NCI-H2107 (cell line): ENCODE measurements around the gene TNFAIP1.
A peak's percentile ranks its signal among the peaks of the same experiment; 100 is the strongest.

Experiments
- DNase-seq: peaks from one replicate; lab custom pipeline; 2025; lab: John Stamatoyannopoulos, UW

The TNFAIP1 gene

DNA sequence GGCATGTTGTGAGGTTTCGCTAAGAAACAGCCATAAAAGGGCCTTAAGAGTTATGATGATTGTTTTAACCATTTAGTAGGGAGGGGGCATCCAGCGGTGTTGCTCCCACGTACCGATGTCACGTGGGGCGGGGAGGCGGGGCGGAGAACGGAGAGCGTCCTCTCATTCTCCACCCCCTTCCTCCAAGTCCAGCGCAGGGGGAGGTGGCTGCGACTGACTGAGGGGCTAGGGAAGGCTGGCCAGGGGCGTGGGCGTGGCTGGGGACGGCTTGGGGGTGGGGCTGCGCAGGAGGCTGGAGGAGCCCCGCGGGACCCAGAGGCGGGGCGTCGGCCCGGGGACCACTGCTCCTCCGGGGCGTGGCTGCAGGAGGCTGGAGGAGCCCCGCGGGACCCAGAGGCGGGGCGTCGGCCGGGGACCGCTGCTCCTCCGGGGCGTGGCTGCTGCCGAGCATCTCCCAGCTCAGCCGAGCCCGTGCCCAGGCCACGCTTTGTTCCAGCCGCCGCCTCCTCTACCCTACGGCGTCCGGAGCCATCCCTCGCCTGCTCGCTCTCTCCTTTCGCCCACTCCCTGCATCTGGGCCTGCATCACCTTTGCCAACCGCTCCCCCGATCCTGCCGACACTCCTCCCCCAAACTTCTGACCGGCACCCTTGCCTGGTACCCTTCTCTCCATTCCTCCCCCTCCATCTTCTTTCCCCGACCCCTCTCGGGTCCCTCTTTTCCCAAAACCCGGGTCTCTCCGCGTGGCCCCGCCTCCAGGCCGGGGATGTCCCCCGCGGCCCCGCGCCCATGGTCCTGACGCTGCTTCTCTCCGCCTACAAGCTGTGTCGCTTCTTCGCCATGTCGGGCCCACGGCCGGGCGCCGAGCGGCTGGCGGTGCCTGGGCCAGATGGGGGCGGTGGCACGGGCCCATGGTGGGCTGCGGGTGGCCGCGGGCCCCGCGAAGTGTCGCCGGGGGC, 36.0 kb downstream of the TNFAIP1 start, which contains the start of gene SARM1:
Gene SARM1, plus strand, starts transcription at position 450 of the 958 bp plus-strand sequence. Its CDS starts 339 bp downstream, at position 789.
- peak; percentile 48 for DNase-seq

DNA sequence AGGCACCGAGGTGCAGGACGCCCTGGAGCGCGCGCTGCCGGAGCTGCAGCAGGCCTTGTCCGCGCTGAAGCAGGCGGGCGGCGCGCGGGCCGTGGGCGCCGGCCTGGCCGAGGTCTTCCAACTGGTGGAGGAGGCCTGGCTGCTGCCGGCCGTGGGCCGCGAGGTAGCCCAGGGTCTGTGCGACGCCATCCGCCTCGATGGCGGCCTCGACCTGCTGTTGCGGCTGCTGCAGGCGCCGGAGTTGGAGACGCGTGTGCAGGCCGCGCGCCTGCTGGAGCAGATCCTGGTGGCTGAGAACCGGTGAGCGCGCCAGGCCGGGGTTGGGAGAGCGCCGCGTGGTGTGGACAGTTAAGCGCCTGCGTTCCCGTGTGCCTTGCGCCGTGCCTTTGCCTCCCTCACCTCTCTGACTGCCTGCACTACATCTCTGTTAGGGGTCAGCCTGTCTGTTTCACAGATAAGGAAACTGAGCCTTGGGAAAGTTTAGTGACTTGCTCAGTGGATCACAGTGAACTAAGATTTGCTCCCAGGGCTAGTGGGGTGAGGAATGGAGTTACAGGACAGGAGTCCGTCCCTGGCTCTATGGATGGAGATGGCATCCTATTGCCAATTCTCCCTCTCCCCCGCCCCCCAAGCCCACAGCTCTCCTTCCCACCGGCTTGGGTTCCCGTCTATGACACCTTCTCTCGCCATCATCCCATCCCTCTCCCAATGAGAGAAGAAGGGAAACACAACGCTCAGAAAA, 36.8 kb downstream of the TNFAIP1 start:
- peak; percentile 20 for DNase-seq

DNA sequence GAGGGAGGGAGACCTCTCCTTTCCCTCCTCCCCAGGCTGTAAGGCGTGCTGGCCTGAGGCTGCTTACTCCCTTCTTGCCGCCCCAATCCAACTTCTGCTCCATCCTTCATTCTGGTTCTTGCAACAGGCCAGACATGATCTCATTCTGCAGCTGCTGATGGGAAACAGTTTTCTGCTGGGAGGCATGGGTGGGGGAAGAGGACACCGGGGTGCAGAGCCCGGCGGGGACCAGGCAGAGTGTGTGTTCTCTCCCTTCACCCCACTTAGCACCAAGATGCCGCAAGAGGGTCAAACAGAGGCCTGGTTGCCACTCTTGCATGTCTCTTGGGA, 37.3 kb downstream of the TNFAIP1 start:
- DNase-seq: no peak

DNA sequence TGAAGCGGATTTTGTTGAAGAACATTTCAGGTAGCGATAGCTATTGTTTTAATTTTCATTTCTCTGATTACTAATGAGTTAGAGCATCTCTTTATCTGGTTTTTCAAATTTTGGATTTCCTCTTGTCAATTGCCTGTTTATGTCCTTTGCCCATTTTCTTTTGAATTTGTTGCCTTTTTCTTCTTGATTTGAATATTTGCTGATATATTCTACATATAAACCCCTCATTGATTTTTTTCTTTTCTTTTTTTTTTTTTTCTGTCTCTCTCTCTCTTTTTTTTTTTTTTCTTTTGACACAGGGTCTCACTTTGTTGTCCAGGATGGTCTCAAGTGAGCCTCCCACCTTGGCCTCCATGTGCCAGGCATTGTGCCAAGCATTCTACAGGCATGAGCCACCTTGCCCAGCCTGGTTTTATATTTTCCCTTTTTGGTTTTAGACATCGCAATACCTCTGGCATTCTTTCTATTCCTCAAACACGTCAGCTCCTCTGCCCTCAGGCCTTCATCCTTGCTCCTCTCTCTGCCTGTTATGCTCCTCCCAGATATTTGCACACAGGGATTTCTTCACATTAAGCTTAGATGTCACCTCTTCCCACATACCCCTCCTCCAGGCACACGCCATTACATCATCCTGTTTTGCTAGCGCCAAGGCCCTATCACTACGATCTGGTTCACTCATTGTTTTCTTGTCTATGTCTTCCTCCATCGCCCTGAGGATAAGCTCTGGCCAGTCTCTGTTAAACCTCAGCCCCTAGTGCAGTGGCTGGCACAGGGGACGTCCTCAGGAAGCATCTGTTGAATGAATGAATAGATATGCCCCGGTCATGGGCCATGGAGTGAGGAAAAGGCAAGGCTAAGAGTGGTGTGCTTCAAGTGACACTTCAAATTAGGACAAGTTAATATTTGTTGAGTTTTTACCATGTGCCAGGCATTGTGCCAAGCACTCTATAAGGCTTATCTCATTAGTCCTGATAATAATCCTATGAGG, 44.5 kb downstream of the TNFAIP1 start:
- DNase-seq: no peak

DNA sequence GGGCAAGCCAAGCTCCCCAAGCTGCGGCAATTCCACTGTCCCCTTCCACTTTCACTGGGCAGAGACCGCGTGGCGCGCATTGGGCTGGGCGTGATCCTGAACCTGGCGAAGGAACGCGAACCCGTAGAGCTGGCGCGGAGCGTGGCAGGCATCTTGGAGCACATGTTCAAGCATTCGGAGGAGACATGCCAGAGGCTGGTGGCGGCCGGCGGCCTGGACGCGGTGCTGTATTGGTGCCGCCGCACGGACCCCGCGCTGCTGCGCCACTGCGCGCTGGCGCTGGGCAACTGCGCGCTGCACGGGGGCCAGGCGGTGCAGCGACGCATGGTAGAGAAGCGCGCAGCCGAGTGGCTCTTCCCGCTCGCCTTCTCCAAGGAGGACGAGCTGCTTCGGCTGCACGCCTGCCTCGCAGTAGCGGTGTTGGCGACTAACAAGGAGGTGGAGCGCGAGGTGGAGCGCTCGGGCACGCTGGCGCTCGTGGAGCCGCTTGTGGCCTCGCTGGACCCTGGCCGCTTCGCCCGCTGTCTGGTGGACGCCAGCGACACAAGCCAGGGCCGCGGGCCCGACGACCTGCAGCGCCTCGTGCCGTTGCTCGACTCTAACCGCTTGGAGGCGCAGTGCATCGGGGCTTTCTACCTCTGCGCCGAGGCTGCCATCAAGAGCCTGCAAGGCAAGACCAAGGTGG, 45.7 kb downstream of the TNFAIP1 start:
- DNase-seq: no peak

DNA sequence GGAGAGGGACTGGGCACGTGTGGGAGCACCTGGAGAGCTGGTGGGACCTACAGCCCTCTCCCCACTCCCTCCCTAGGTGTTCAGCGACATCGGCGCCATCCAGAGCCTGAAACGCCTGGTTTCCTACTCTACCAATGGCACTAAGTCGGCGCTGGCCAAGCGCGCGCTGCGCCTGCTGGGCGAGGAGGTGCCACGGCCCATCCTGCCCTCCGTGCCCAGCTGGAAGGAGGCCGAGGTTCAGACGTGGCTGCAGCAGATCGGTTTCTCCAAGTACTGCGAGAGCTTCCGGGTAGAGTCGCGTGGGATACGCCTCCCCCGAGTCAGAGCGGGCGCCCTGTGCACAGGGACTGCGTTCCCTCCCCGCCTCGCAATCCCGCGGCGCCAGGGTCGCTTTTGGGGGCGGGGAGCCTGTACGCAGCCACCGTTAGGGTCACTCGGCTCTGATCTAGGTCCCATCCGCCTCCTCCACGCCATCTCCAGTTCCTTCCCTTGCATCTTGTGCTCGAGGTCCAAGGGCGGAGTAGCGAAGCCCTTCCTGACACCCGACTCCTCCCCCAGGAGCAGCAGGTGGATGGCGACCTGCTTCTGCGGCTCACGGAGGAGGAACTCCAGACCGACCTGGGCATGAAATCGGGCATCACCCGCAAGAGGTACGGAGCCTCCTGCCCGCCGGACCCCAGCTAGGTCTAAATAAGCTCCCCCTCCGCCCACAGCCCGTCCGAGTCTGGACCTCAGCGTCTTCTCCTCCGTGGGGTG, 48.9 kb downstream of the TNFAIP1 start:
- no peak for DNase-seq

DNA sequence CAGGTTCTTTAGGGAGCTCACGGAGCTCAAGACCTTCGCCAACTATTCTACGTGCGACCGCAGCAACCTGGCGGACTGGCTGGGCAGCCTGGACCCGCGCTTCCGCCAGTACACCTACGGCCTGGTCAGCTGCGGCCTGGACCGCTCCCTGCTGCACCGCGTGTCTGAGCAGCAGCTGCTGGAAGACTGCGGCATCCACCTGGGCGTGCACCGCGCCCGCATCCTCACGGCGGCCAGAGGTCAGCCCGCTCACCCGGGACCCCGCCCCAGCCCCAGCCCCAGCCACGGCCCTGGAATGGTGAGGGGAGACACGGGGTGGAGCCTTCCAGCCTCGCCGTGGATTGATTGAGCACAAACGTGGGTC, 49.5 kb downstream of the TNFAIP1 start:
- no peak for DNase-seq

DNA sequence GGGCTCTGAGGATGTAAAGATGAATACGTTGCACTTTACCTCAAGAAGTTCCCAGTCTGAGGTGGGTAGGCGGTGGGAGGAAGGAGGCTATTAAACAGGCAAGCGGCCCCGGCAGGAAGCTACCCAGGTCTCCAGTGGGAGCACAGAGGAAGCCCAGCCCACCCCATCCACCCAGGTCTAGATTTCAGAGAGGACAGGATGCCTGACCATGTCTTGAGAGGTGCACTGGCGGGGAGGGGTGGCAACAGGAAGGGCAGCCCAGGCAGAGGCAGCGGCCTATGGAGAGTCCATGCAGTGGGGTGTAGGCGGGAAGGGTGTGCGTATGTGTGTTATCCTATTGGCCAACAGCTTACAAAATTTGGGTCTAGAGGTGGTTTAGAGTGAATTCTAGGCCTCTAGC, 49.8 kb downstream of the TNFAIP1 start:
- no peak for DNase-seq

DNA sequence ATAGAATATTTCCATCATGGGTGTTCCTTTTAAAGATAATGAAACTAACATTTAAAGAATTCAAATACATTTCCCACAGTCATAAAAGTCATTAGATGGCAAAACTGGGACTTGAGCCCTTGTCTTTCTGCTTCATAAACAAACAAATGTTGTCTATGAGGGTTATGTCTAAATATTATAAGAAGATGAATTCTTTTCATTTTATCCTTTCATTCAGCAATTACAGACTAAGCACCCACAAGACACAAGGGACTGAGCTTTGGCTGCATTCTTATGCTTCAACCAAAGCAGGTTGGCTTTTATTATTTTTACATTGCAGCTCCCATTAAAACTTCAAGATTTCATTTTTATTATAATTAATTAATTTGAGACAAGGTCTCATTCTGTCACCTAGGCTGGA, 50.8 kb downstream of the TNFAIP1 start:
- no peak for DNase-seq

DNA sequence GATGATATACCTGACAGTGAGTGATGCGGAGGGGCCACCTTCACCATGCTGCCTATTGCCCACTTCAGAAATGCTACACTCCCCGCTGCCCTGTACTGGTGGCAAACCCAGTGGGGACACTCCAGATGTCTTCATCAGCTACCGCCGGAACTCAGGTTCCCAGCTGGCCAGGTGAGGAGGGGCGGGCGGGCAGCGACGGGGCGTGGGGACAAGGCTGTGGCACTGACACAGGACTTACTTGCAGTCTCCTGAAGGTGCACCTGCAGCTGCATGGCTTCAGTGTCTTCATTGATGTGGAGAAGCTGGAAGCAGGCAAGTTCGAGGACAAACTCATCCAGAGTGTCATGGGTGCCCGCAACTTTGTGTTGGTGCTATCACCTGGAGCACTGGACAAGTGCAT, 52.5 kb downstream of the TNFAIP1 start:
- no peak for DNase-seq

DNA sequence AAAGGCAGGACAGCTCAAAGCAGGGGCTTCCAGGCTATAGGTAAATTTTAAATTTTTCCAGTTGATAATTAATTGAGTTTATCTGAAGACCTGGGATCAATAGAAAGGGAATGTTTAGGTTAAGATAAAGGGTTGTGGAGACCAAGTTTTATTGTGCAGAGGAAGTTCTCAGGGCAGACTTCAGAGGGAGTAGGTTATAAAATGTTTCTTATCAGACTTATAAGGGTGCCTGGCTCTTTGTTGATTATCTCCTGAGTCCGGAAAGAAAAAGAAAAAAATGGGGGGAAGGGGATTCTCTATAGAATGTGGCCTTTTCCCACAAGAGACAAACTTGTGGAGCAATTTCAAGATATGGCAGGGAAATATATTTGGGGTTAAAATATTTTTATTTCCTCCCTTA, 54.6 kb downstream of the TNFAIP1 start:
- DNase-seq: no peak

DNA sequence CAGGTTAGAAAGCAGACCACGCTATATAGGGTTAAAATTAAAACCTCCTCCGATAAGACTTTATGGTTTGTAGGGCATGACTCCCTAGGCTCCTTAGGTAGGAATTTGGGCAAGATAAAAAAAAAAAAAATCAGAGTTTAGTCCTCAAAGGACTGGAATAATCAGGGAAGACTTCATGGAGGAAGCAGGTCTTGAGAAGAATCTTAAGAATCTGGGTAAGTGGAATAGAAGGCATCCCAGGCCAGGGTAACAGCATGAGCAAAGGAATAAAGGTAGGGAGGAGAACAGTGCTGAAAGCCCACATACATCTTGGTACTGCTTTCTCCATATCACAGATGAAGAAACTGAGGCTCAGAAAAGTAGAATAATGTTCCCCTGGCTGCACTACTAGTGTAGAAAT, 55.0 kb downstream of the TNFAIP1 start:
- no peak for DNase-seq

DNA sequence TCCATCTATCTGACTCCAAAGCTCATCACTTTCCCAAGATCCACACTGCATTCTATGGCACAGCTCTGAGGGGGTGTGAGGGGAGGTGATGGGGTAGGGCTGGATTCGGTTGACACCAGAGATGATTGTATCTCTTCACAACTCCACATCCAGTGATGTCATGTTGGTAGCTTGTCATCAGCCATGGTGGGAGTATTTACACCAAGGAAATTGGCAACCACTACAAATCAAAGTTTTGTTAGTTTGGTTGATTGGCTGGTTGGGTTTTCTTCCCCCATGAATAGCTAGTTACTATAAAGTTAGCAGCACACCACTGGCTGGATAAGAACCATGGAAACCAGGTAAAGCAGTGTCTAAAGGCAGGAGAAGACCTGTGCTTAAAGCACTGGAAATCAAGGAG, 55.4 kb downstream of the TNFAIP1 start:
- DNase-seq: no peak

DNA sequence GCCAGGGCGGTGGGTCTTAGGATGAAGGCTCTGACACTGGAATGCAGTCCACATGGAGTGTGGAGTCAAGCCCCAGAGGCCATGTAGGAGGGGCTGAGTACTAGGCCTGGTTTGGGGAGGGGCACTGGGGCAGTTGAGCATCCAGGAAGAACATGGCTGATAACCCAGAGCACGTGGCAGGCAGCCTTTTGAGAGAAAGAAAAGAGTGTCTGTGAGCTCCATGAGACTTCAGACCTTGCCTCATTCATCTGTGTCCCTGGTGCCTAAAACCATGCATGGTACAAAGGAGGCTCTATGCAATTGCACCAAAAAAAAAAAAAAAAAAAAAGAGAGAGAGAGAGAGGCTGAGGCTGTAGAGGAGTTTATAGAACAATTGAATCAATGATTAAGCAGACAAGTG, 55.8 kb downstream of the TNFAIP1 start:
- no peak for DNase-seq

DNA sequence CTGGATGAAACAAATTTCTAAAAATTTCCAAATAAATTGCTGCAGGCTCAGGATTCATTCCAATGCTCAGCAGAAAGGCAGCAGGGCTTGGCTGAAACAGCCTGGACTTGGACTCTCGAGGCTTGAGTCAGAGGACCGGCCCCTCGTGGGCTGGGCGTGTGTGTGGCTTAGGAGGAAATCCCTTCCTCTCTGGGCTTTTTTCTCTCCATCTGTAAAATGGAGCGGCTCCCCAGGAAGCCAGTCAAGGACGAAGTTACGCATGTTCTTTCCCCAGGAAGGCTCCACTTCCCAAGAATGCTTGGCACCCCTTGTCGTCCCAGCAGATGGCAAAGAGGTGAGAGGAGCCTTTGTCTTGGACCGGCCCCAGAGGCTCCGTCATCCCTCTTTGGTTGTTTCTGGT, 56.9 kb downstream of the TNFAIP1 start:
- no peak for DNase-seq

DNA sequence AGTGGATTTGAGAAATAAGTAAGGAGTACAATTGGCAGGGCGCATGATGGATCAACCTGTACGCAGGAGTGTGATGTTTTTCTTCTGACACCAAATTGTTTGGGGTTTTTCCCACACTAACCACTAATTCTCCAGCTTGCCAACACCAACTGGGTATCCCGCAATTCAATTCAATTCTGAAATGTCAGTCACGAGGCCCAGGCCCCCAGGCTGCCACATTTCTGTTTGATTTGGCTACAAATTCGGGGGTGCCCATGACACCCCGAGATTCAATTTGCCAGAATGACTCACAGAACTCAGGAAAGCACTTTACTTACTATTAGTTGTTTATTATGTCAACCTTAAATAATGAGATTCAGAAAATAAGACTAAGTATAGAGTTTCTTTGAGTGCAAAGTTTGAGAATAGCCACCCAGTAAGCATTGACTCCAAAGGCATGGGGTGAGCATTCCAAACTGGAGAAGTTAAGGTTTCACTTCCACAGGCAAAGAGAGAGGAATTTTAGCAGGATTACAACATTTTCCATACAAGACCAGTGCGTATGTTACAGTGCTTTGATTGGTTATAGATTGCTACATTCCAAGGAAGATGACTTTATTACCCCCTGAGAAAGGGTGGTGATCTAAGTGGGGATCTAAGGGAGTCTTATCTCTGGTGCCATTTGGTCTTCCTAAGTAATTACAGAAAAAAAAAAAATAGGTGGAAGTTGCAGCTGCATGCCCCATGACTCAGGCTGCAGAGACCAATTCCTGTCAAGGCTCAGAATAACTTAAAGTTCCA, 59.0 kb downstream of the TNFAIP1 start:
- DNase-seq: no peak

DNA sequence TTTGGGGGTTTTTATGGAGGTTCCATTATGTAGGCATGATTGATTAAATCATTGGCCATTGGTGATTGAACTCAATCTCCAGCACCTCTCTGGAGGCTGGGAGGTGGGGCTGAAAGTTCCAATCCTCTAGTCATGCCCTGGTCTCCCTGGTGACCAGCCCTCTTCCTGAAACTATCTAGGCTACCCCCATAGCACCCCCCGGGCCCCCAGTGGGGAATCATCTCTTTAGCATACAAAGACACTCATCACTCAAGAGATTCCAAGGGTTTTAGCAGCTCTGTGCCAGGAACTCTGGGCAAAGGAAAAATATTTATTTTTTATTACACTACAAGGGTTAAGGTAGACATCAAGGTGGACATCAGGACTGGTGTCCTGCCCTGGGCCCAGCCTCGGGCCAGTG, 59.9 kb downstream of the TNFAIP1 start:
- DNase-seq: no peak

DNA sequence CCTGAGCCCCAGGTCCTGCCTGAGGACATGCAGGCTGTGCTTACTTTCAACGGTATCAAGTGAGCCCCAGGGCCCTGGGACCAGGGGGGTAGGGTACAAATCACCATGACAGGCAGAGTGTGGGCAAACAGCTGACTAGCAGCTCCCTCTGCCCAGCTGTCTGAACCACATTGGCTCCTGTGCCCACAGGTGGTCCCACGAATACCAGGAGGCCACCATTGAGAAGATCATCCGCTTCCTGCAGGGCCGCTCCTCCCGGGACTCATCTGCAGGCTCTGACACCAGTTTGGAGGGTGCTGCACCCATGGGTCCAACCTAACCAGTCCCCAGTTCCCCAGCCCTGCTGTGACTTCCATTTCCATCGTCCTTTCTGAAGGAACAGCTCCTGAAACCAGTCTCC, 60.4 kb downstream of the TNFAIP1 start:
- no peak for DNase-seq
